Measurements from ENCODE around the gene ST7L. TPM values are rescaled to one million over a fixed set of nuclear protein-coding genes. Genes with fewer than 3 reads are reported as not detected.

Gene ST7L
- total and polyA plus RNA-seq, 2 of the 4 experiments (the other 2 are of a cell fraction): 7.7 to 14.7 TPM

DNA sequence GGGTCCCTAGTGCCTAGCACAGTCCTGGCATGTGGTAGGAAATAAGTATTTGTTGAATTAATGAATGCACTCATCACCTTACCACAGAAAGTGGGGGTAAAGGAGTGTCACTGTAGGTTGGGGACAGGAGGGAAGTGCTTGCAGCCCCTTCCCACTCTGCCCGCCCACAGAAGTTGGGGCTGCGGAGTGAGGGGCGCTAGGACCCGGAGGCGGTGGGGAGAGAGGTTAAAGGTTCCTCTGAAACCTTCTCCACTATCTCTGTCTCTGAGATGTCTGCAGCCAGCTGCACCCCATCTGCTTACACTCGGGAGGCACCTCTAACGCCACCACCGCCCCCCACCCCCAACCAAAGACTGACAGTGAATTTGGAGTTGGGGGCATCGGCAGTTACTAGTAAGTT, 111.6 kb downstream of the ST7L start:
- ChIA-PET POLR2A (ENCODE audit: unreplicated experiment) (no interaction called here), CTCF (no interaction called here)
- Histone ChIP-seq H3K79me1 (ENCODE audit: low read depth in 1 of 2, low read length in 2 of 2) (no peaks in the 10 kb centered on the region), H4K5ac (ENCODE audit: low read depth, low read length) (no peak overlapping the region), H2BK120ac (ENCODE audit: low read depth, low read length) (no peak overlapping the region), H4K91ac (ENCODE audit: insufficient read depth, low read depth, low read length) (no peak overlapping the region), H3K4me1 (ENCODE audit: control insufficient read depth, insufficient read depth, low read length) (peaks cover 10% of the 10 kb centered on the region; the same call in 1 of the 2 replicates), H3K18ac (ENCODE audit: low read depth, low read length) (no peak overlapping the region), H4K8ac (ENCODE audit: low read depth in 2 of 2, low read length in 2 of 2) (no peak overlapping the region), H2AK5ac (ENCODE audit: low read depth, low read length) (no peak overlapping the region), H3K27me3 (ENCODE audit: control insufficient read depth, insufficient read depth, low read length) (peaks cover 57% of the 10 kb centered on the region), H2AFZ (replicated peaks; ENCODE audit: low read length, poor library complexity) (no peak overlapping the region), H3K23ac (ENCODE audit: low read depth, low read length) (no peak overlapping the region), H3K4me3 (ENCODE audit: insufficient read depth, low read depth, low read length) (no peak overlapping the region), H3K4ac (ENCODE audit: low read depth, low read length) (no peak overlapping the region), H2BK20ac (ENCODE audit: low read depth, low read length) (no peak overlapping the region), H3K9me3 (ENCODE audit: control insufficient read depth, insufficient read depth, low read length) (peaks cover 4% of the 10 kb centered on the region; the same call in 1 of the 2 replicates), H3K56ac (ENCODE audit: extremely low read depth, insufficient read depth, low read length) (no peak overlapping the region), H3K14ac (replicated peaks; ENCODE audit: low read depth, low read length) (no peak overlapping the region), H2AK9ac (replicated peaks; ENCODE audit: low read depth, low read length, poor library complexity) (no peak overlapping the region), H2BK5ac (ENCODE audit: low read depth, low read length, poor library complexity, severe bottlenecking) (no peak overlapping the region), H3K27ac (ENCODE audit: insufficient read depth, low read length) (no peak overlapping the region), H3K4me2 (ENCODE audit: low read depth, low read length) (no peak overlapping the region), H2BK15ac (ENCODE audit: low read depth, low read length) (no peak overlapping the region), H3K9ac (ENCODE audit: low read depth, low read length) (no peak overlapping the region), H3K9me1 (ENCODE audit: insufficient read depth, low read length) (peaks cover 2% of the 10 kb centered on the region; the same call in 1 of the 2 replicates), H4K20me1 (ENCODE audit: insufficient read depth, low read length) (no peaks in the 10 kb centered on the region), H3K36me3 (ENCODE audit: control insufficient read depth, insufficient read depth, low read length) (no peaks in the 10 kb centered on the region)
- WGBS, 2 experiments (ENCODE audit: extremely low coverage in 2 of 2, insufficient read length in 1 of 2): no CpG with 5 or more reads among the region's 9 CpGs
- dilution Hi-C loops (cut with HindIII; ENCODE audit: low sequenced_read_pairs, unreplicated experiment) (no loop called here), intact Hi-C loops (cut with micrococcal nuclease) (no loop called here), in situ Hi-C loops (cut with MboI; ENCODE audit: low sequenced_read_pairs) (loop anchor here (10.0 kb wide), 1 partner anchor 197 kb away; the partner anchor contains the start of gene RHOC)
- TF ChIP-seq RFX5 (IDR thresholded peaks at IDR 0.05; ENCODE audit: low read depth, low read length) (no peak), CTCF (conservative IDR thresholded peaks at IDR 0.05; ENCODE audit: low read depth, low read length) (no peak), FOS (IDR thresholded peaks at IDR 0.05; ENCODE audit: low read depth, low read length) (no peak), CHD1 (IDR thresholded peaks at IDR 0.05; ENCODE audit: low read depth, low read length) (no peak), RCOR1 (IDR thresholded peaks at IDR 0.05; ENCODE audit: insufficient replicate concordance, low read length) (no peak), BHLHE40 (IDR thresholded peaks at IDR 0.05; ENCODE audit: low read depth, low read length) (no peak), NFE2L2 (IDR thresholded peaks at IDR 0.05; ENCODE audit: low read depth, low read length) (no peak)
- TF ChIP-seq, protein P1, sequence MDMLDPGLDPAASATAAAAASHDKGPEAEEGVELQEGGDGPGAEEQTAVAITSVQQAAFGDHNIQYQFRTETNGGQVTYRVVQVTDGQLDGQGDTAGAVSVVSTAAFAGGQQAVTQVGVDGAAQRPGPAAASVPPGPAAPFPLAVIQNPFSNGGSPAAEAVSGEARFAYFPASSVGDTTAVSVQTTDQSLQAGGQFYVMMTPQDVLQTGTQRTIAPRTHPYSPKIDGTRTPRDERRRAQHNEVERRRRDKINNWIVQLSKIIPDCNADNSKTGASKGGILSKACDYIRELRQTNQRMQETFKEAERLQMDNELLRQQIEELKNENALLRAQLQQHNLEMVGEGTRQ (IDR thresholded peaks at IDR 0.05; ENCODE audit: low read depth, low read length): no peak
- DNase-seq: no peak
- ATAC-seq (ENCODE audit: low read depth): no peak
- BruUV-seq (replicated peaks): no TSS peak

Data from IMR-90 (cell line).